Eye (tissue), 1 donor: ENCODE measurements around the gene IL18R1.
A peak's percentile ranks its signal among the peaks of the same experiment; 100 is the strongest.
"Not testable (repeated sequence)": the region's sequence is repeated elsewhere in the genome, so short reads cannot be mapped to it uniquely, and the experiment has no call there.

ENCODE experiments used
- DNase-seq: peaks from one replicate; pipeline ENCODE4 v3.0.0-alpha.2; 2015

Gene IL18R1, protein sequence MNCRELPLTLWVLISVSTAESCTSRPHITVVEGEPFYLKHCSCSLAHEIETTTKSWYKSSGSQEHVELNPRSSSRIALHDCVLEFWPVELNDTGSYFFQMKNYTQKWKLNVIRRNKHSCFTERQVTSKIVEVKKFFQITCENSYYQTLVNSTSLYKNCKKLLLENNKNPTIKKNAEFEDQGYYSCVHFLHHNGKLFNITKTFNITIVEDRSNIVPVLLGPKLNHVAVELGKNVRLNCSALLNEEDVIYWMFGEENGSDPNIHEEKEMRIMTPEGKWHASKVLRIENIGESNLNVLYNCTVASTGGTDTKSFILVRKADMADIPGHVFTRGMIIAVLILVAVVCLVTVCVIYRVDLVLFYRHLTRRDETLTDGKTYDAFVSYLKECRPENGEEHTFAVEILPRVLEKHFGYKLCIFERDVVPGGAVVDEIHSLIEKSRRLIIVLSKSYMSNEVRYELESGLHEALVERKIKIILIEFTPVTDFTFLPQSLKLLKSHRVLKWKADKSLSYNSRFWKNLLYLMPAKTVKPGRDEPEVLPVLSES

DNA sequence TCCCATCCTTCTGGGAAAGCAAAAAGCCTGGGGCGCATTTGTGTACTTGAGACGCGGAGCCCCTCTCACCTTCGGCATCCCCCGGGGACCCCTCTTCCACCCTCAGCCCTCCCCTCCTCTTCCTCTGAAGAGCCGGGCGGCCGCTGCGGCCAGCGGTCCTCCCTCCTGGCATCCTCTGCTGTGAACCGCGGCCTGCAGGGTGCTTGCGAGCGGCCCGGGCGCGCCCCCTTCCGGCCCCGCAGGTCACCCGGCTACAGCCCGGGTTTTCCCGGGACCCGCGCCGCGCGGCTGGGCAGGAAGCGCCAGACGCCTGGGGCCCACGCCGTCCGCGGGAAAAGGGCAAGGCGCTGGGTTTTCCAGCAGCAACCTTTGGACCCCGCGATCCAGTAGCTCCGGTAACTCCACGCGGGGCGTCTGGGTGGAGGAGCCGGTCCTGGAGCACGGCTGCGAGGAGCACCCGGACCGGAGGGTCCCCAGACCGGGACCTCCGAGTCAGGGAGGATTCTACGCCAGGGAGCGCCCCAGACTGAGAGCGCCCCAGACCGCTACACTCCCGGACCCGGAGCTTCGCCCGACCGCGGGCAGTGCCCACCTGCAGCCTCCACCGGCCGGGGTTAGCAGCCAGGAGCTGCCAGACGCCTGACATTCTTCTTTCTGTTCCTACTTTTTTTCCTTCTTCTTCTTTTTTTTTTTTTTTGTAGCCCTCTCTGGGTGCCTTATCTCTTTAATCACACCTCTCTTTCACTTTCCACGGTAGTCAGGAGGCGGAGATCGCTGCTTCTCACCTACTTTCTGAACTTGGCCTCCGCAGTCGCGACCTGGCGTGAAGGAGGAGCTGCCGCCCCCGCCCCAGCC lies at the start of gene IL18R1:
TSS of gene IL18R1 (plus strand) at position 271 of the 855 bp plus-strand sequence. CDS start 6,865 bp downstream, outside the sequence.
- peak; percentile 87 for DNase-seq

DNA sequence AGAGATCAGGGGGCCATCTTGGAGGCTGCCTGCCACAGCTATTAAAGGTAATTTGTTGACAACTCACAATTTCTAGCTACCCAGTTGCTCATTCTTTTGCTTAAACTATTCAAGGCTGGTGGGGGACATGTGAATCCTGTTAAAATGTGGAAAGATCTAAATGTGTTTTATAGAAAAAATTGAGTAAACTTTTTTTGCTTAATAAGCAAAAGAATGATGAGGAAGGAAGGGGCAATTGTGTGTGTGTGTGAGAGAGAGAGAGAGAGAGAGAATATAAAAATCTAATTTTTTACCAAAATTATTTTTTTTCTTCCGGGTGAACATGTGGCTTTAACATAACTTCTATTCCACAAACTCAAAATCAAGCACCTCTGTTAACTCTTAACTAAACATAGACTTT lies 49.5 kb upstream of the IL18R1 start:
- DNase-seq: no peak

DNA sequence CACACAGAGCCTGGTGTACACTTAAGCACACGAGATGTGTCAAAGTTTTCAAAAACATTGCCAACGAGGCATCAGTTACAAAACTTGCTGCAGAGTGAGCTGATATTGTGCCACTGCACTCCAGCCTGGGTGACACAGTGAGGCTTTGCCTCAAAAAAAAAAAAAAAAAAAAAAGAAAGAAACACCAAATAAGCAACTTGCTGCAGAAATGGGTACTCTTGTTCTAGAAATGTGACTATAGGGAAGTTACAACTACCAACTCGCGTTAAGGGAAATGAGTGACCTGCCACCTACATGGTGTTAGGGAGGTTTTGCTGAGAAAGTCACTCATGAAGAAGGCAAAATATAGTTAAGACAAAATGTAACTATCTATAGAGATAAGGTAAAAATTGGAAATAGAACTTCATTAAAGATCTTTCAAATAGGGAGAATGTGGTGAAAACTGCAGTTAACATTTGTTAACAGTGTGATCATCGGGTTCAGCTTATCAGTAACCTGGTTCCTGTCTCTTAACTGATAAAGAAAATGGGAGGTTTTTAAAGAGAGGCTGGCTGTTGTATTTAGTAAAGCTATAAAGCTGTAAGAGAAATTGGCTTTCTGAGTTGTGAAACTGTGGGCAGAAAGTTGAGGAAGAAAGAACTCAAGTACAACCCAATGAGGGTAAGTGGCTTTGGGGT lies 44.5 kb upstream of the IL18R1 start, which contains the start of gene IL1RL1:
TSS of gene IL1RL1 (plus strand) at position 600 of the 677 bp plus-strand sequence. CDS start 26,702 bp downstream, outside the sequence.
- DNase-seq: no peak

DNA sequence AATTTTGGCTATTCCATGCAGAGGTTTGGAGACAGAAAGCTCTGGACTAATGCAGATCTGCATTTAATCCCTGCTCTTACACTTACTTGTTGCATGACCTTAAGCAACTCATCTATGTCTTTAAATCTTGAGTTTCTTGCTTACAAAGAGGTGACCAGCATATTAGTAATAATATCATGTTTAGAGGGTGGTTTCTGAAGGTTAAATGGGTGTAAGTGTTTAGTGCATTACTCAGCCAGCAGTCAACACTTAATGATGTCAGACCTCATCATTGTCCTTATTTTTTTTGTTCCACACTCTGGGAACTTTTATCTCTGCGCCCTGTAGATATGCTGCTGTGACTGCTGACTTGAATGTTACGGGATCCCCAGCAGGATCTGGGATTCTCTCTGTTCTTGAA lies 42.6 kb upstream of the IL18R1 start:
- no peak for DNase-seq

DNA sequence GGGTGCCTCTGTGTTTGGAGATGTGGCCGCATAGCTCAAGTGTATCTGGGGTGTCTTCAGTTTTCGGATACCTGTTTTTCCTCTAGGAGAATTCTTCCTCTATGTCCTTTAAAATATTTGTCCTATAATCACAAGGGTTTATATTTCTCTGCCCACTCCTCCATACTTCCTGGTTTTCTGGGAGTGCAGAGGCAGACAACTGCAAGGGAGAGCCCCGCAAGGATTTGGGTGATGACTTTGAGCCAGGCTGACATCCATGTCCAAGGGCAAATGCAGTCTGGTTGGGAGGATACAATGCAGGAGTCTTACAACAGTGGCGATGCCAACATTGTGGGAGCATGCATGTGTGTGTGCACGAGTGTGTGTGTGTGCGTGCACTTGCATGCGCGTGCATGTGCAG lies 42.1 kb upstream of the IL18R1 start:
- DNase-seq: no peak

DNA sequence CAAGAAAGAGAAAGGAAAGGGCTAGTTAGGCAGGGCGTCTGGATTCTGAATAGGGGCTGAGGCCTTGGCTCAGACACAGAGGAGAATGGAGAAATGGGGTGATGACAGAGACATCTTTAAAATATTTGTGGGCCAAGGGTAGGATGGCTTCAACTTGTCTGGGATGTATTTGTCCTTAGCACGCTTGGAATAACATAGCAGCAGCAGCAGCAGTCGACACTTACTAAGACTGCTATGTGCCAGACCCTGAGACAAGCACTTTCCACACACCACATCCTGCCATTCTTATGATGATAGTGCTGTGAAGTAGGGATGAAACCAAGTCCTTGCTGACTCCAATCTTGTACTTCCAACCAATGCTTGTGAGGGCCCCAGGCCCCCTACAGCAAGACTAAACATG lies 41.6 kb upstream of the IL18R1 start:
- DNase-seq: no peak

DNA sequence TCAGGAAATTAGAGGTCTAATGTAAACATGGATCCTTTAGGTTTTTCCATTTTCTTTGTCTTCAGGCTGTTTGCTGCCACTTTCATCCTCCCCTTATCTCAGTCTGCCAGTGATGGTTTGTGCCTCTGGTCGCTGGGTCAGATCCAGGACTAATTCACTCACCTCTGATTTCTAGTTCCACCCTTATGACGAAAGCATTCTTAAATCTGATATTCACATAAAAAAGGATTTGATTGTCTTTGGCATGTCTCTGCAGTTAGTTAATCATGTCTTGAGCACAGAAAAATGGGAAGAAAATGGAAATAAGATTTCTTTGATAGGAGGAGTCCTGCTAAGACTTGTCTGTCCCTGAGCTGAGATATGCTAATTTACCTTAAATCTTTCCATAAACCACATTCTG lies 39.7 kb upstream of the IL18R1 start:
- no peak for DNase-seq

DNA sequence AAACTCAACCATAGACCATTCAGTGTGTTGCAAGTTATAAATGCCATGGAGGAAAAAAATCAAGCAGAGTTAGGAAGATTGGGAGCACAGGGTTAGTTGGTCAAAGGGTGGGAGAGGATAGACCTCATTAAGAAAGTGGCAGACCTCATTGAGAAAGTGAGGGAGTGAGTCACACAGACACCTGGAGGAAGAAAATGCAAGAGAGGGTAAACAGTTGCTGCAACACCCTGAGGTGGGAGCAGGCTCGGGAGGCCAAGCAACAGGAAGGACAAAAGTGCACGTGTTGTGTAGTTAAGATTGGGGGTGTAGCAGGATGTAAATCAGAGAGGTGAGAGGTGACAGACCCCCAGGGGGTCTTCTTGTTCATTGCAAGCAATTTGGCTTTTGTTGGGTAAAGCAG lies 37.9 kb upstream of the IL18R1 start:
- no peak for DNase-seq

DNA sequence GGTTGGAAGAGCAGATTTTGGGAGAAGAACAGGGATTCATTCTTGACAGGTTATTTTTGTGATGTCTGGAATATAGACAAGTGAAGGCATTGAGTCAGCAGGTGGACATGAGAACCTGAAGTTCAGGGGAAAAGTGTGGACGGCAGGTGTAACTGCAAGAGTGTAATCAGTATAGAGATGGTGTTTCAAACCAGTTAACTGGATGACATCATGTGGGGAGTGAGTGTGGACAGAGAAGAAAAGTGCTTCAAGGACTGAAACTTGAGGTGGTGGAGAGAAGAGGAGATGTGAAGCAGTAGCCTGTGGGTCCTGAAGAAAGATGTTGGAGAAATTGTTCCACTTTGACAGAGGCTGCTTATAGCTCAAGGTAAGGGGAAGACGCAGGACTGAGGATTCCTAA lies 37.2 kb upstream of the IL18R1 start:
- no peak for DNase-seq

DNA sequence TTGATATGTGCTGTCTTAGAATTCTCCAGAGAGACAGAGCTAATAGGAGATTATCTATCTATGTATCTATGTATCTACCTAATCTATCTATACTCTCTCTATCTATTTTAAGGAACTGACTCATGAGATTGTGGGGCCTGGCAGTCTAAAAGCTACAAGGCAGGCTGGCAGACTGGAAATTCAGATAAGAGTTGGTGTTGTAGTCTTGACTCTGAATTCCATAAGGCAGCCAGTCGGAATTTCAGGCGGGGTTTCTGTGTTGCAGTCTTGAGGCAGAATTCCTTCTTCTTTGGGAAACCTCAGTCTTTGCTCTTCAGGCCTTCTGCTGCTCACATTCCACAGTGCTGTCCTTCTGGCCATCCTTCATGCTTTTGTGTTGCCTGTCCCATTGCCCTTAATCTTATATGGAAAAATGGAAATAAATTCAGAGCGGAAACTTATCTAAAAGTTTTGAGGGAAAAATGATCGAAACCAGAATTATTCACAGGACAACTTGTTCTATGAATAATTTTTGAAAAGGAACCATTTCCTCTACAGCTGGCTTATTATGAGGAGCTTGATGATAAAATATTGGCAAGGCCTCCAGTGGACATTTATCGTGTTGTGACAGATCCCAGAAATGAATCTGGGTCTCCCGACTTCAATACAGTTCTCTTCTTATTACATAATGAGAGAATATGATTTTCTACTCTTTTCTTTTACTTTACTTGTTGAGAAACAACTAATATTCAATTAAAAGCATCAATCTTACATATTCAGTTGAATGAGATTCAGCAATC lies 33.5 kb upstream of the IL18R1 start:
- no peak for DNase-seq

DNA sequence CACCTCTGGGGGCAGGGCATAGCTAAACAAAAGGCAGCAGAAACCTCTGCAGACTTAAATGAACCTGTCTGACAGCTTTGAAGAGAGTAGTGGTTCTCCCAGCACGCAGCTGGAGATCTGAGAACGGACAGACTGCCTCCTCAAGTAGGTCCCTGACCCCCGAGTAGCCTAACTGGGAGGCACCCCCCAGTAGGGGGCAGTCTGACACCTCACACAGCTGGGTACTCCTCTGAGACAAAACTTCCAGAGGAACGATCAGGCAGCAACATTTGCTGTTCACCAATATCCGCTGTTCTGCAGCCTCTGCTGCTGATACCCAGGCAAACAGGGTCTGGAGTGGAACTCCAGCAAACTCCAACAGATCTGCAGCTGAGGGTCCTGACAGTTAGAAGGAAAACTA lies 30.7 kb upstream of the IL18R1 start:
- DNase-seq: not testable (repeated sequence)

DNA sequence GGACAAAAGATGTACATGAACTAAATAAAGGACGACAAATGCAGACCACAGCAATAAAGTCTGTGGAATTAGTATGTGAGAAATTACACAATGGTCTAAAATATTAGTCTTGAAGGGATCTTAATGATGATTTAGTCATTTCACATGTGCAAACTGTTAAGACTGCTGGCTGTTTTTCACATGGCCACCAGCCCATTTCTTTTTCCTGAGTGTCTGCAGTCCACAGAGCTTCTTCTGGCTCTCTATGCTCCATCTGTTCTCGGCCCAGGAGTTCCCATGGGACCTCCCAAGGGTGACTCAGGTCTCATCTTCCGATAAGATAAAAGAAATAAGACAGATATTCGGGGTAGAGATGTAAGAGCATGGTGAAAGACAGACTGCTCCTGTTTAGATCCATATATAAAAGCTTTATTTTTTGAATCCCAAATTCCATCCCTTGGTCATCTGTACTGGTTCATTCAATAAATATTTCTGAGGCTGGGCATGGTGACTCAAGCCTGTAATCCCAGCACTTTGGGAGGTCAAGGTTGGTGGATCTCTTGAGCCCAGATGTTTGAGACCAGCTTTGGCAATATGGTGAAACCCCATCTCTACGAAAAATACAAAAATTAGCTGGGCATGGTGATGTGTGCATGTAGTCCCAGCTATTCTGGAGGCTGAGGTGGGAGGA lies 24.1 kb upstream of the IL18R1 start:
- no peak for DNase-seq

DNA sequence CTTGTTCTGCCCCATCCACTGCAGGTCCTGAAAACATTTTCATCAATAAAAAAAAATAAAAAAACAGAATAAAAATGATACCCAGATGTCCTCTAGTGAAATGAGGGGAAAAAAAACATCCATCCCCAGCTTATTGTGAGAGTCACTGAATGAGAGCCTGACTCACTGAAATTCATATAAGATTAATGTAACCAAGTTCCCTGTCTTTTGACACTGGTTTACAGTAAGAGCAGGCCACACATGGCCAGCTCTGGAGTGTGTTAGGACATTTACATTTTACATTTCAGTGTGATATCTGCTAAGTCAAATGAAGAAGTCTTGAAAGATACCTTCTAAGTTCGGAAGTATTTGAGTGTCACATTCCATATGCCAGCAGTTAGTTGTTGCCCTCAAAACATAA lies 21.1 kb upstream of the IL18R1 start:
- DNase-seq: no peak

DNA sequence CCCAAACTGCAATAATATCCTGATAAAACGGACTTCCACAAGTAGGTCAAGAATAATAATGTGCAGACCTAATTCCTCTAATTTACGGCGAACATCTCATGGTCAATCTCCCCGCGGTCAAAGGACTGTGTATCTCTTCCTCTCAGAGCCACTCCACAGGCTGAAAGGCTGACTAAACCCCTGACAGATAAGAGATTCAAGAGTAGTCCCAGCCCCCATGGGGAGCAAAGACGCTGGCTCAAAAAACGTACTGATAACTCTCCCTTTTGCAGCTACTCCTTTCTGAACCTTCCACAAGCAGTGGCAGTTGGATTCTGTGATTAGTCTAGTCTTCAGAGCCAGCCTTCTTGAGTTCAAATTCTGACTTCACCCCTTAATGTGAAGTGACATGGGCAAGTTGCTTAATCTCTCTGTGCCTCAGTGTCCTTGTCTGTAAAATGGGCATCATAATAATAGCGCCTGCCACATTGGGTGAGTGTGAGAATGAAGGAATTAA lies 19.7 kb upstream of the IL18R1 start:
- no peak for DNase-seq

DNA sequence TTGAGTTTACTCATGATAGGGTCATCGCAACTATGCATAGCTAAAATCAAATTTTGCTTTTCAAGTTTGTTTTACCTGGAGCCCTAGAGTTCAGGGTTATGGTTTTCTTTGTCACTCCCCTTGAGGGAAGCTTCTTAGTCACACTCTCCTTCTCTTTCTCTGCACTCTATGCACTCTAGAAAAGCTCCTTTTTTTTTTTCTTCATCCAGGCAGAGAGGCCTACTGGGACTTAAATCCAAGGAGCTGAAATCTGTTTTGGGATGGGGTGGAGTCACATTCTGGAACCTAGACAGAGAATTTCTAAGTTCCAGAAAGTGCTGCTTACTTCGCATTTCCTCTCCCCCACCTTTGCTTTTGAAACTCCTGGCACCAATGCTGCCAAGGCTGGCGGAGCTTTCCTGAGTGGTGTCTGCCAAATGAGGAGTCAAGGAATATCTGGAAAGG lies 19.1 kb upstream of the IL18R1 start:
- no peak for DNase-seq

DNA sequence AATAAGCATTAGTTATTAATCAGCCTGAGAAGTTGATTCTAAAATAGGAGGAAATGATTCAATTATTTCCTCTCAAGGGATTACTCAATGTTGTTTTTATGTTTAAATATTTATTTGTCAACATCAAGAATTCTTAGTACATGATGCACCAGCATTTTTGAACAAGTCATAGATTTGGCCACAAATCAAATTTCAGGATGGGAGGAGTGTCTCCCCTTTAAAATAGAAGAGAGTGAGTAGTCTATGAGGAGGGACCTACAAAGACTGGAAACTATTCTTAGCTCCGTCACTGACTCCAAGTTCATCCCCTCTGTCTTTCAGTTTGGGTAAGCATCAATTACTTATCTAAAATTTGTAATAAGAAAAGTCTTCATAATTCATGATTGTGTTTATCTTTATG lies 18.6 kb upstream of the IL18R1 start:
- no peak for DNase-seq

DNA sequence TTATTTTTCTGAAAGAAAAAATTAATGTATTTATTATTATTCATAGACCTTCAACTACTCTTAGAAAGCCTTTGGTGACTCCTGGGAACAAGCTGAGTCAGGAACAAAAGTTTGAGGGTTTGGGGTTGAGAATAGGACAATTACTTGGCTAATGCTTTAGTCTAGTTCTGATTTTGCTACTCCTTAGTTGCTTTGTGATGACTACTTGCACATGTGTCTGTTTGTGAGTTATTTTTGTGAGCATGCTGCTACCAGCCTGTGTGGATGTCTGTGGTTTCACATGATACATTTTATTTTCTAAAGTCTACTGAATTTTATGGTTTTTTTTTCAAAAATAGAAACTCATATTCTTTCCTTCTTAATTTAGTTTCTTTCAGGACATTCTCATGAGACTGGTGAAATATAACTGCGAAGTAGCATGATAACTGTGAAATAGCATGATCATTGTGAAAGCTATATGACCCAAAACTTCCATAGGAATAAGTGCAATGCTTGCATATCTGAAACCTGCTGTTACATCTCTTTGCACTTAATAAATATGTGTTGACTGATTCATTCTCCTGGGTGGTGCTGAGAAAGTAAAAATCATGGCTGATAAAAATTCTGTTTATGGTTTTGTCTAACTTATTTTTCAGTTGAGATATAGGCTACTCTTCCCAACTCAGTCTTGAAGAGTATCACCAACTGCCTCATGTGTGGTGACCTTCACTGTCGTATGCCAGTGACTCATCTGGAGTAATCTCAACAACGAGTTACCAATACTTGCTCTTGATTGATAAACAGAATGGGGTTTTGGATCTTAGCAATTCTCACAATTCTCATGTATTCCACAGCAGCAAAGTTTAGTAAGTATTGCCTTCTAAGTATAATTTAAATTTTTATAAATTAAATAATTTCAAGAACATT lies 17.9 kb upstream of the IL18R1 start:
- no peak for DNase-seq

DNA sequence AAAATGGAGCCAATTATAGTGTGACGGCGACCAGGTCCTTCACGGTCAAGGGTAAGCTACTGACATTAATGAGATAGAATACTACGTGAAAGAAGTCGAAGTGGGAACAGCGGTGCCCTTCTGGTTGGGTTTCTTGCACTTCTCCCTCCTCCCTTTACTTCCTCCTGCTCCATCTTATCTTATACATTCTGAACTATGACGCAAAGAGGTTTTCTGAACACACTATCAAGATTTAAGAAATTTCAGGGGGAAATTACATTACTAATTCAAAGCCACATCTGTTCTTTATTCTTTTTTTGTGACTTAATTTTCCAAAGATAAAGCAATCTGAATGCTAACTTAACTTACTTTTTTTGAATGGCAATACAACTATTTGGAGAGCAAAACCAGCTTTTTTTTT lies 14.8 kb upstream of the IL18R1 start:
- DNase-seq: no peak

DNA sequence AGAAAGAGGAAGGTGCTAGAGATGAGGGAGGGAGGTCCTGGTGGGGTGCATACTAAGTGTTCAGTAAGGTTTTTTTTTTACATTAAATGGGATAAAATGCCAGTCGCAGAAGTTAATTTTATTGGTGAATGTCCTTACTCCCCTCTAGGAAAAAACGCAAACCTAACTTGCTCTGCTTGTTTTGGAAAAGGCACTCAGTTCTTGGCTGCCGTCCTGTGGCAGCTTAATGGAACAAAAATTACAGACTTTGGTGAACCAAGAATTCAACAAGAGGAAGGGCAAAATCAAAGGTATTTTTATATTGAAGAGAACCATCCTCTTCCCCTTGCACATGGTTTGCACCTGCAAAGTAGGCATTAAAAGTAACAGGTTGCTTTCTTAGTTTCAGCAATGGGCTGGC lies 12.7 kb upstream of the IL18R1 start:
- DNase-seq: peak; percentile 18

DNA sequence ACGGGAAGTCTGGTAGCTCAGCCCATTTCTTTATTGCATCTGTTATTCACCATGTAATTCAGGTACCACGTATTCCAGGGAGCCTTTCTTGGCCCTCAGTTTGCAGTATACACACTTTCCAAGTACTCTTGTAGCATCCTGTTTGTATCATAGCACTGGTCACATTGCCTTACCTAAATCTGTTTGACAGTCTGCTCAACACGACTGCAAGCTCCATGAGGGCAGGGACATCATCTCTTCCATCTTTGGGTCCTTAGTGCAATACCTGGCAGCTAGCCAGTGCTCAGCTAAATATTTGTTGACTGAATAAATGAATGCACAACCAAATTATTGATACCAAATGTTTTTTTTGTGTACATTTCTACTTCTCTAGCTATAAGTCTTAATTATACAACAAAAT lies 11.2 kb upstream of the IL18R1 start:
- no peak for DNase-seq
